HFFc6 (cell line): ENCODE measurements around the gene HOTAIR. TPM values are rescaled to one million over a fixed set of nuclear protein-coding genes. Genes with fewer than 3 reads are reported as not detected.
A peak's percentile ranks its signal among the peaks of the same experiment; 100 is the strongest.

Source experiments
- DNase-seq: peaks from one replicate; pipeline ENCODE4 v3.0.0-alpha.2; 2018
- H3K27ac Mint-ChIP-seq: 2 replicates; pipeline ENCODE4 v1.8.0; 2020; ENCODE audit warnings: mild to moderate bottlenecking, mixed read lengths
- H3K27me3 Mint-ChIP-seq: 2 replicates; pipeline ENCODE4 v1.8.0; 2021; ENCODE audit warnings: mild to moderate bottlenecking, moderate library complexity, mixed read lengths; ENCODE audit not compliant: insufficient read depth
- H3K36me3 Mint-ChIP-seq: 2 replicates; pipeline ENCODE4 v1.8.0; 2021; ENCODE audit warnings: low read depth, mixed read lengths
- H3K4me1 Mint-ChIP-seq: 2 replicates; pipeline ENCODE4 v1.8.0; 2020; ENCODE audit warnings: low read depth, mixed read lengths
- H3K4me3 Mint-ChIP-seq: 2 replicates; pipeline ENCODE4 v1.8.0; 2020; ENCODE audit warnings: mild to moderate bottlenecking, moderate library complexity, mixed read lengths
- H3K9me3 Mint-ChIP-seq: 2 replicates; pipeline ENCODE4 v1.8.0; 2020; ENCODE audit warnings: mild to moderate bottlenecking, mixed read lengths
- total RNA-seq, 6 experiments: library from RNA; stranded (reverse); fragmentation: NEBNext Ultra II Directional; extraction: Animal tissue kit (Norgen Biotek cat#: 25700); gene quantifications; 2 replicates in 1 of 6; 3 replicates in 5 of 6; pipeline ENCODE4 v1.2.3, GENCODE V29; 2021
- TF ChIP-seq, protein P1 (sequence below): fragments of 200-600 bp; sonication (generic); IDR thresholded peaks from 2 replicates; pipeline ENCODE4 v1.5.0; 2021; ENCODE audit warnings: antibody characterized with exemption, mild to moderate bottlenecking

HOTAIR gene
- total RNA-seq, 6 experiments from 2014 or later = 0.26 to 3.7 (median 2.8) TPM; not detected in 1

- H3K27me3 Mint-ChIP-seq = peaks cover 69% of the 10 kb centered on the region
- H3K27ac Mint-ChIP-seq = no peak overlapping the region
- no peak for DNase-seq
- TF ChIP-seq, protein P1, sequence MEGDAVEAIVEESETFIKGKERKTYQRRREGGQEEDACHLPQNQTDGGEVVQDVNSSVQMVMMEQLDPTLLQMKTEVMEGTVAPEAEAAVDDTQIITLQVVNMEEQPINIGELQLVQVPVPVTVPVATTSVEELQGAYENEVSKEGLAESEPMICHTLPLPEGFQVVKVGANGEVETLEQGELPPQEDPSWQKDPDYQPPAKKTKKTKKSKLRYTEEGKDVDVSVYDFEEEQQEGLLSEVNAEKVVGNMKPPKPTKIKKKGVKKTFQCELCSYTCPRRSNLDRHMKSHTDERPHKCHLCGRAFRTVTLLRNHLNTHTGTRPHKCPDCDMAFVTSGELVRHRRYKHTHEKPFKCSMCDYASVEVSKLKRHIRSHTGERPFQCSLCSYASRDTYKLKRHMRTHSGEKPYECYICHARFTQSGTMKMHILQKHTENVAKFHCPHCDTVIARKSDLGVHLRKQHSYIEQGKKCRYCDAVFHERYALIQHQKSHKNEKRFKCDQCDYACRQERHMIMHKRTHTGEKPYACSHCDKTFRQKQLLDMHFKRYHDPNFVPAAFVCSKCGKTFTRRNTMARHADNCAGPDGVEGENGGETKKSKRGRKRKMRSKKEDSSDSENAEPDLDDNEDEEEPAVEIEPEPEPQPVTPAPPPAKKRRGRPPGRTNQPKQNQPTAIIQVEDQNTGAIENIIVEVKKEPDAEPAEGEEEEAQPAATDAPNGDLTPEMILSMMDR = no peak
- peaks cover 16% of the 10 kb centered on the region for H3K4me1 Mint-ChIP-seq
- no peaks in the 10 kb centered on the region for H3K36me3 Mint-ChIP-seq
- no peak overlapping the region for H3K4me3 Mint-ChIP-seq
- H3K9me3 Mint-ChIP-seq = no peaks in the 10 kb centered on the region
Observed at GRCh38 chr12:53991077-53991460, 16.3 kb upstream of the HOTAIR start.

GRCh38 chr12:53990311-53991076 is 15.7 kb upstream of the HOTAIR start:
- Mint-ChIP-seq H3K9me3 (no peaks in the 10 kb centered on the region), H3K4me3 (no peak overlapping the region), H3K4me1 (peaks cover 16% of the 10 kb centered on the region), H3K27ac (no peak overlapping the region), H3K27me3 (peaks cover 67% of the 10 kb centered on the region), H3K36me3 (no peaks in the 10 kb centered on the region)
- TF ChIP-seq, protein P1 = no peak
- no peak for DNase-seq

GRCh38 chr12:53989227-53990113 is 14.7 kb upstream of the HOTAIR start:
- peaks cover 16% of the 10 kb centered on the region for H3K4me1 Mint-ChIP-seq
- H3K27ac Mint-ChIP-seq = no peak overlapping the region
- H3K36me3 Mint-ChIP-seq = no peaks in the 10 kb centered on the region
- no peaks in the 10 kb centered on the region for H3K9me3 Mint-ChIP-seq
- H3K27me3 Mint-ChIP-seq = peaks cover 68% of the 10 kb centered on the region
- no peak for DNase-seq
- peak overlapping the region; percentile 8; the same call in 1 of the 2 replicates for H3K4me3 Mint-ChIP-seq
- TF ChIP-seq, protein P1 = peak; percentile 69

- peaks cover 61% of the 10 kb centered on the region for H3K27me3 Mint-ChIP-seq
- no peaks in the 10 kb centered on the region for H3K9me3 Mint-ChIP-seq
- no peaks in the 10 kb centered on the region for H3K36me3 Mint-ChIP-seq
- peaks cover 16% of the 10 kb centered on the region for H3K4me1 Mint-ChIP-seq
- TF ChIP-seq, protein P1 = no peak
- DNase-seq = no peak
- H3K4me3 Mint-ChIP-seq = no peak overlapping the region
- no peak overlapping the region for H3K27ac Mint-ChIP-seq
Observed at GRCh38 chr12:53988541-53989226, 13.9 kb upstream of the HOTAIR start.

DNA sequence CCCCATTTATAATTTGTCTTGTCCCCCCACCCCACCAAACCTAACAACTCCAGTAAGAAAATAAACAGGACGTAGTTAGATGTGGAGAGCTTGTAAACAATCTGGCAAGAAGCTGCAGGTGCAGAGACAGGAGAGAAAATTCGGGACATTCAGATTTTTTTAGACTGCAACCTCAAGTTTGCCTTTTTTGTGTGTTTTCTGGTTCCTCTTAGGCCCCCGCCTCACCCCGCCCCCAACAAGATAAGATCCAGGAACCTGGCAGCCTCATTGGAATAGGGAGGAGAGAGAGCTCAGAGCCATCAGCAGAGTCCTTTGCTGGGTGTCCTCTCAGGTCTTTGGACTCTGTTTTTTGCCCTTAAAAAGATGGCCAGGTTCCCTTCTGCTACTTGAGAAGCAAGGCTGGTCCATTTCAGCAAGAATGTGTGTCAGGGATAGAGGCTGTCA is 13.1 kb upstream of the HOTAIR start:
- H3K27ac Mint-ChIP-seq = no peak overlapping the region
- no peaks in the 10 kb centered on the region for H3K9me3 Mint-ChIP-seq
- TF ChIP-seq, protein P1 = no peak
- peaks cover 16% of the 10 kb centered on the region for H3K4me1 Mint-ChIP-seq
- H3K27me3 Mint-ChIP-seq = peaks cover 61% of the 10 kb centered on the region
- H3K36me3 Mint-ChIP-seq = no peaks in the 10 kb centered on the region
- no peak for DNase-seq
- no peak overlapping the region for H3K4me3 Mint-ChIP-seq
